Psoas muscle (tissue), 8 donors: ENCODE data around the gene TULP4. TPM values are rescaled to one million over a fixed set of nuclear protein-coding genes. Genes with fewer than 3 reads are reported as not detected.
A peak's percentile ranks its signal among the peaks of the same experiment; 100 is the strongest.

Experiments
- ATAC-seq, 4 donors: fragments of 200-7000 bp; cut with Tn5 transposase; one replicate each; pipeline ENCODE4 v1.9.1; 2020; ENCODE audit warnings: moderate library complexity in 3 of 4, mild to moderate bottlenecking in 2 of 4
- DNase-seq, 2 donors: peaks; one replicate each; pipeline ENCODE4 v3.0.0-alpha.2; 2020
- H3K27ac ChIP-seq: fragments of 200-600 bp; one replicate; pipeline ENCODE4 v1.8.0; 2022
- H3K27me3 ChIP-seq, 3 donors: fragments of 200-600 bp in 1 of 3; one replicate each; pipeline versions ENCODE4 v1.6.1 to v1.8.0; 2013 to 2022; ENCODE audit warnings: low read length in 2 of 3, mild to moderate bottlenecking in 2 of 3, moderate library complexity in 1 of 3; ENCODE audit not compliant: insufficient read depth in 3 of 3
- H3K36me3 ChIP-seq, 2 donors: fragments of 200-600 bp in 1 of 2; one replicate each; pipeline versions ENCODE4 v1.6.1 to v1.8.0; 2013 to 2022; ENCODE audit warnings: low read depth in 1 of 2, mild to moderate bottlenecking in 1 of 2, moderate library complexity in 1 of 2; ENCODE audit not compliant: insufficient read depth in 1 of 2
- H3K4me1 ChIP-seq: fragments of 200-600 bp; one replicate; pipeline ENCODE4 v1.8.0; 2022
- H3K4me3 ChIP-seq: fragments of 200-600 bp; one replicate; pipeline ENCODE4 v1.8.0; 2022; ENCODE audit warnings: mild to moderate bottlenecking
- H3K9me3 ChIP-seq: fragments of 200-600 bp; one replicate; pipeline ENCODE4 v1.8.0; 2022
- WGBS, 3 donors: extraction: QIAGEN DNeasy Blood & Tissue Kit; methylation state at CpG; one replicate each; pipeline versions ENCODE4 v1.1.6 to v1.1.7; 2013; 5-methylcytosine and 5-hydroxymethylcytosine counted together
- intact Hi-C, 2 donors: fragments of 100-400 bp; cut with DNase I; formaldehyde crosslinking; loops; one replicate each; pipeline versions ENCODE4 v1.11.0 to v1.14.2; 2022
- polyA plus RNA-seq, 3 donors: library from polyadenylated mRNA; stranded (reverse); fragments of 200-250 nt; gene quantifications; one replicate each; pipeline ENCODE4 v1.2.3, GENCODE V29; 2013
- total RNA-seq, 4 donors: library from RNA; stranded (reverse); fragmentation: NEBNext Ultra II Directional in 2 of 4; extraction: Animal tissue kit (Norgen Biotek cat#: 25700) in 2 of 4; gene quantifications; one replicate each; pipeline versions ENCODE4 v1.2.1 to v1.2.4, GENCODE V29; 2021 to 2023
- TF ChIP-seq, protein P1 (sequence below): fragments of 200-600 bp; IDR thresholded peaks from one replicate; pipeline ENCODE4 v1.8.0; 2022; ENCODE audit warnings: antibody characterized with exemption
- donor health status: healthy with polysubstance abuse.
- donor health status: DM: no; HTN: no; CAD: no; lungs with moderate emphysema.
- donor health status: Bipolar disorder and iron deficiency.
- donor health status: healthy.
- donor health status: DM: yes; HTN: yes; CAD: no.
- donor health status: DM: no; HTN: no; CAD: no.
- donor health status: DM: no; HTN: no; CAD: no.
- donor health status: DM: yes; HTN: yes; CAD: no.

Gene TULP4
- total and polyA plus RNA-seq, 7 donors: 2.2 to 103 (median 63.2) TPM

DNA sequence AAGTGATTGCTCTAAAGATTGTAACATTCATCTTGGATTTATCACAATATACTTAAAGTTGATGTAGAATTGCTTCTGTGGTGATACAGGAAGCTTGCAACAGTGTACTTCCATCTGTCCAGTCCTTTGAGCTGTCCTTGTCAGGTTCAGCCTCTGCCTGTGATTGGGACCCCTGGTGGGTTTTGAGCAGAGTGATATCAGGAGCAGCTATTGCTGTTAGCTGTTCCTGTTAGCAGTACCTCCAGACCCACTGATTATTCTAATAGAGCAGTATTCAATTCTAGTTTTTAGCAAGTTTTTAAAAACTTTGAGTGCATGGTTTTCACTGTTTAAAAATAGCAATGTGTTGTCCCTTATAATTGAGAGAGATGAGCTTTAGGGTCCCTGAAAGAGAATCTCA lies 48.8 kb downstream of the TULP4 start:
- no peak for DNase-seq
- TF ChIP-seq, protein P1, sequence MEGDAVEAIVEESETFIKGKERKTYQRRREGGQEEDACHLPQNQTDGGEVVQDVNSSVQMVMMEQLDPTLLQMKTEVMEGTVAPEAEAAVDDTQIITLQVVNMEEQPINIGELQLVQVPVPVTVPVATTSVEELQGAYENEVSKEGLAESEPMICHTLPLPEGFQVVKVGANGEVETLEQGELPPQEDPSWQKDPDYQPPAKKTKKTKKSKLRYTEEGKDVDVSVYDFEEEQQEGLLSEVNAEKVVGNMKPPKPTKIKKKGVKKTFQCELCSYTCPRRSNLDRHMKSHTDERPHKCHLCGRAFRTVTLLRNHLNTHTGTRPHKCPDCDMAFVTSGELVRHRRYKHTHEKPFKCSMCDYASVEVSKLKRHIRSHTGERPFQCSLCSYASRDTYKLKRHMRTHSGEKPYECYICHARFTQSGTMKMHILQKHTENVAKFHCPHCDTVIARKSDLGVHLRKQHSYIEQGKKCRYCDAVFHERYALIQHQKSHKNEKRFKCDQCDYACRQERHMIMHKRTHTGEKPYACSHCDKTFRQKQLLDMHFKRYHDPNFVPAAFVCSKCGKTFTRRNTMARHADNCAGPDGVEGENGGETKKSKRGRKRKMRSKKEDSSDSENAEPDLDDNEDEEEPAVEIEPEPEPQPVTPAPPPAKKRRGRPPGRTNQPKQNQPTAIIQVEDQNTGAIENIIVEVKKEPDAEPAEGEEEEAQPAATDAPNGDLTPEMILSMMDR: no peak
- Histone ChIP-seq H3K36me3 (no peaks in the 10 kb centered on the region), H3K27ac (peak overlapping the region; percentile 69), H3K9me3 (no peaks in the 10 kb centered on the region), H3K4me3 (no peak overlapping the region), H3K27me3 (no peaks in the 10 kb centered on the region), H3K4me1 (peaks cover 41% of the 10 kb centered on the region)
- ATAC-seq: no peak
- intact Hi-C loops: no loop called here

DNA sequence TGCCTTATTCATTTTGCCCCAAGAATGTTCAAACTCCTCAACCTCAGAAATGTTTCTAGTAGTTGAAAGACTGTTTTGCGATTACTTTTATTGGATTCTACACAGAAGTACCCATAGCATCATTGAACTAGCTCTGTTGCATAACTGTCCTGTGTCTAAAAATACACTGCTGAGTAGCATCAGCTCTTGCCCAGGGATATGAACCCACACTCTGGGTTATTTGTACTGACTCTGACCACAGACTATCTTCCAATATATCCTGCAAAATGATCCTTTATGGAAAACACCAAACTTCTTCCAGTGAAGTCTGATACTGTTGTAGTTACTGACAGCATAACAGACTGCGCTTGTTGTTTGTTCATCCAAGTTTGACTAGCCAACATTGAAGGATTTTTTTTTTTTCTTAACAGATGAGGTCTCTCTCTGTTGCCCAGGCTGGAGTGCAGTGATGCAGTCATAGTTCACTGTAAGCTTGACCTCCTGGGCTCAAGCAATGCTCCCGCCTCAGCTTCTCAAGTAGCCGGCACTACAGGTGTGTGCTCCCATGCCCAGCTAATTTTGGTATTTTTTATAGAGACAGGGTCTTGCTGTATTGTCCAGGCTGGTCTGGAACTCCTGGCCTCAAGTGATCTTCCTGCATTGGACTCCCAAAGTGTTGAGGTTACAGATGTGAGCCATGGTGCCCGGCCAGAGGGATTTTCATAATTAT lies 49.9 kb downstream of the TULP4 start:
- DNase-seq: no peak
- H3K4me3 ChIP-seq: no peak overlapping the region
- H3K9me3 ChIP-seq: no peaks in the 10 kb centered on the region
- no peaks in the 10 kb centered on the region for H3K27me3 ChIP-seq
- H3K27ac ChIP-seq: peak overlapping the region; percentile 69
- peaks cover 41% of the 10 kb centered on the region for H3K4me1 ChIP-seq
- H3K36me3 ChIP-seq: no peaks in the 10 kb centered on the region
- 30 to 68% (median 43%) methylated on average over 5 of the region's 5 CpGs for WGBS, 3 donors
- TF ChIP-seq, protein P1: no peak
- intact Hi-C loops: no loop called here
- ATAC-seq: peak; percentile 85 to 96 (median 94)

DNA sequence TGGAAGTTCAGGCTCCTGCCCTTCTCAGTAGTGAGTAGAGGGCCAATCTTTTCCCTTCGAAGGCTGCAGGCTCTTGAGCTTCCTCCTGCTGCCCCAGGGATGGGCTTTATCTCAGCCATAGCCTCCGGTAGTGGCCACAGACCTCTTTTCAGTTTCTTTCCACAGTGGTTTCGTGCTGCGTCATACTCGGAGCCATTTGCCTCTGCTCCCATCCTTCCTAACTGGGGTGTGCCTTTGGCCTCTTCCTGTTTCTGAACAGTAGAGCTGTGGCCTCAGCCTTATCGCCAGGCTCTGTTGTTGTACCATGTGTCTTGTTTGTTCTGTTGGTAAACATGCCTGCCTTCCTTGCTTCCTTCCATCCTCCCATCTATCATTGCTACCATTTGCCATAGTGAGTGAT lies 54.1 kb downstream of the TULP4 start:
- H3K4me3 ChIP-seq: no peak overlapping the region
- H3K27me3 ChIP-seq: no peaks in the 10 kb centered on the region
- H3K36me3 ChIP-seq: no peaks in the 10 kb centered on the region
- peaks cover 12% of the 10 kb centered on the region for H3K4me1 ChIP-seq
- TF ChIP-seq, protein P1: no peak
- DNase-seq: no peak
- 88 to 98% (median 91%) methylated on average over 6 of the region's 6 CpGs for WGBS, 3 donors
- H3K27ac ChIP-seq: no peak overlapping the region
- no peaks in the 10 kb centered on the region for H3K9me3 ChIP-seq
- no peak for ATAC-seq
- intact Hi-C loops: no loop called here

DNA sequence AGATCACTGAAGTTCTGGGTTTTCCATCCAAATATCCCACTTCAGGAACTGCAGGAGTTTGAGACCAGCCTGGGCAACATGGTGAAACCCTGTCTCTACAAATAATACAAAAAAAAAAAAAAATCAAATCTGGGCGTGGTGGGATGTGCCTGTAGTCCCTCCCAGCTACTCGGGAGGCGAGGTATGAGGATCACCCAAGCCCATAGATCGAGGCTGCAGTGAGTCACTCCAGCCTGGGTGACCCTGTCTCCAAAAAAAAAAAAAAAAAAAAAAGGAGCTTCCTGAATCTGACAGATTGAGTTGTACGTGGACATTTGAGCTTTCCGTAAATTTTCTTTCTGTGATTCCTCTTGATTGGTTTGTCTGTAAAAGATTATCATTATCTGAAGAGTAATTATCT lies 55.6 kb downstream of the TULP4 start:
- TF ChIP-seq, protein P1: no peak
- DNase-seq (no peak), ATAC-seq (no peak)
- Histone ChIP-seq H3K27ac (no peak overlapping the region), H3K9me3 (no peaks in the 10 kb centered on the region), H3K36me3 (no peaks in the 10 kb centered on the region), H3K4me3 (no peak overlapping the region), H3K27me3 (no peaks in the 10 kb centered on the region), H3K4me1 (peaks cover 4% of the 10 kb centered on the region)
- WGBS, 3 donors: 93 to 95% (median 93%) methylated on average over 6 of the region's 6 CpGs
- intact Hi-C loops: no loop called here

DNA sequence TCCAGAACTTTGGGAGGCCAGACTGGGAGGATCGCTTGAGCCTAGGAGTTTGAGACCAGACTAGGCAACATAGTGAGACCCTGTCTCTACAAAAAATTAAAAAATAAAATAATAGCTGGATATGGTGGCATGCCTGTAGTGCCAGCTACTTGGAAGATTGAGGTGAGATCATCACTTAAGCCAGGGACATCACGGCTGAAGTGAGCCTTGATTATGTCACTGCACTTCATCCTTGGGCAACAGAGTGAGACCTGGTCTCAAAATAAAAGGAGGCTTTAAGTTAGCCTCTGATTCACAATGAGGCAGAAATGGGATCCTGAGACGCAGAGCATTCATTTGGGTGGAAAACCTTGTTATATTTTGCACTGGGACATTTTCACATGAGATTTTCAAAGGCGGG lies 57.0 kb downstream of the TULP4 start:
- no peak for ATAC-seq
- WGBS, 3 donors: 87 to 98% (median 94%) methylated on average over 4 of the region's 4 CpGs
- no peak overlapping the region for H3K4me3 ChIP-seq
- no peak for DNase-seq
- H3K9me3 ChIP-seq: no peaks in the 10 kb centered on the region
- intact Hi-C loops: no loop called here
- H3K27ac ChIP-seq: no peak overlapping the region
- peaks cover 14% of the 10 kb centered on the region for H3K4me1 ChIP-seq
- no peaks in the 10 kb centered on the region for H3K27me3 ChIP-seq
- TF ChIP-seq, protein P1: no peak
- H3K36me3 ChIP-seq: no peaks in the 10 kb centered on the region
